Astrocyte of the hippocampus (primary cell): ENCODE measurements around the gene LEFTY1.
A peak's percentile ranks its signal among the peaks of the same experiment; 100 is the strongest.

Source experiments
- DNase-seq: peaks from one replicate; pipeline ENCODE4 v3.0.0; 2011; ENCODE audit warnings: low read depth, low spot score

LEFTY1 gene

DNA sequence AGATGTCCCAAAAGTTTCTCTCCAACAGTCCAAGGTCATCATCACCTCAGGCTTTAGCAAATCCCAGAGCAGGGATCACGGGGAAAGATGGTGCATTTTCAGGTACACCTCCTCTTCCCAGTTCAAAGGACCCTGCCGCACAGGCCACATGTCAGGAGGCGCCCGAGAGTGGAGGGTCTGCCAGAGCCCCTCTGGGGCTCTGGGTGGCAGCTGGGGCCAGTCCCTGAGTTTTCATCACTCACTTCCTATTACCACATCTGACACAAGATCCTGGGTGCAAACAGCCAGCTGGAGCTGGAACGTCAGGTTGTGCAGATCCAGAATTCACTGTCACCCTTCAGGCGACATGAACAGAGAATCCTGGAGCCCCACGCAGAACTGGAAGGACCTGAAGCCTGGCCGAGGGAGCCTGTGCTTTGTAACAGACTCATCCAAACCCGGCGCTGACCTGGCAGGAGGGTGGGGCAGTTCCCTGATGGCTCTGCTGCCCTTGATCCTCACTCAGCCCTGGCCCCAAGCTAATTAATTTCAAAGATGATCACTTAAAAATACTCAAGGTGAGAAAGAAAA, 15.6 kb downstream of the LEFTY1 start:
- DNase-seq, result no peak

- no peak for DNase-seq
Observed at GRCh38 chr1:225872075-225872430, 16.9 kb downstream of the LEFTY1 start.

DNA sequence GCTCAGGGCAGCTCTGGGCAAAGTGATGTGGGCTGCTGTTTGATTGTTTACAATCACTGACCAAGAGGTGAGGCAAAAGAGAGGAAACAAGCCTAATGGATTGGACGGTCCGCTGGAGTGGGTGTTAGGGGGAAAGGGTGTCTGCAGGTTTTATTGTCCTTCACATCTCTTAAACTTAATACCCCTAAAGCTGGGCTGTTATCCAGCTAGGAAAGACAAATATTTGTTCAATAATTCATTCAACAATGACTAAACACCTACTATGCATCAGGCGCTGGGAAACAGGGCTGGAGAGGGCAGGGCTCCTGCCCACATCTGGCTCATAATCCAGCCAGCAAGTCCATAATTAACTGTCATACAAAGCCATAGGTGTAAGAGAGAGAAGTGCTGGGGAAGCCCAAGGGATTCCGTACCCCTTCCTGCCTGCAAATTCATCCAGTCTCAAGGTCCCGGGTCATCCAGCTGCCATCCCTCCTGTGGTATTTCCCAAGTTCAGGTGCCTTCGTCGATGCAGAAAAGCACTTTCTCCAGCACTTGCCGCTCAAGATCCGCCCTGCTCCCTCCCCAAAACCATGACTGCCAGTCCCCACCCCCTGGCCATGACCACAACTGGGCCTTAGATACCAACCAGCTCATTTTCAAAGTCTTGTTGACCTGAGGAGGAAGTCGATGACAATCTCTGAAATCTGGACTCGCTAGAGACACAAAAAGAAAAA, 17.4 kb downstream of the LEFTY1 start:
- DNase-seq, result no peak

DNA sequence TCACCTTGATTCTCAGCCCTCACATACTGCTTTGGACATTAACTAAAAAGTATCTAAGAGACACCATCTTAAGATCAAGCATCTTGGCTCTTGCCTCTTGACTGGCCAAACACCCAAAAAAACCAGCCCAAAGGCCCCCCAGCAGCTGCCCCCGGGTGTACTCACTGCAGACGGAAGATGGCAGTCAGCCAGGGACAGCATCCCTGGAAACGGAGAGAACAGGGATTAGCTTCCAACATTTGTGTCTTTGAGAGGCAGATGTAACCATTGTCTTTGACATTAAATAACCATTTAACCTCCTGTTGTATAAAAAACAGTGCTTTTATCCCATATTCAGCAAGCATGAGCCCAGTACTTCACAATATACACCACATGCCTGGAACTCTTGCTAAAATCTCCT, 18.0 kb downstream of the LEFTY1 start:
- no peak for DNase-seq

DNA sequence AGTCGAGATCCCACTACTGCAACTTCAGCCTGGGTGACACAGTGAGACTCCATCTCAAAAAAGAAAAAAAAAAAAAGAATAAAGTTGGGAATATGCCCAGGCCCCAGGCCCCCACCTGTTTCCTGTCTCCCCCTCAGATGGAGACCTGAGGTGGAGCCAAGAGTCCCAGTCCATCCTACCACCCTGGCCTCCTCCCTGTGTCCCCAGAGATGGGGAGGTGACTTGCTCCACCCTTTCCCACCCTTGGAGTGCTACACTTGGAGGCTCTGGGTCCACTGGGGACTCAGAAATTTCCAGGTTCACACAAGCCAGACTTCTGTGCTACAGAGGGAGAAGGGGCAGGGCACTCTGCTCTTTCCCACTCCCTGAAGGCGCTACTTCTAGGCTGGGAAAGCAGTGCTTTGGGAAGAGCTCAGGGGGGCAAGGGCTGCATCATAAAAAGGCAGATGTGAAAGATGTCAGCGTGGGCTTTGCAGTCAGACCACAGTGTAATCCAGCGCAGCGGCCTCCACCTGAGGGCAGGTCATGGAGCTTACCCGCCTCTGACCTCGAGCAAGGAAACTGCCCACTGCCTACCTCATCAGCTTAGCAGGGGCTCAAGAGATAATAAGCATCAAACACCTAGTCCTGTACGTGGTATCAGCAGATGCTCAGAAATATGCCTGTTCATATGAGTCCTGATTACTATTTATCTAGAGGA, 20.2 kb downstream of the LEFTY1 start:
- no peak for DNase-seq

GRCh38 chr1:225866981-225867380, 22.0 kb downstream of the LEFTY1 start:
- no peak for DNase-seq

- peak; percentile 65 for DNase-seq
Observed at GRCh38 chr1:225866061-225866837, 22.7 kb downstream of the LEFTY1 start.

DNA sequence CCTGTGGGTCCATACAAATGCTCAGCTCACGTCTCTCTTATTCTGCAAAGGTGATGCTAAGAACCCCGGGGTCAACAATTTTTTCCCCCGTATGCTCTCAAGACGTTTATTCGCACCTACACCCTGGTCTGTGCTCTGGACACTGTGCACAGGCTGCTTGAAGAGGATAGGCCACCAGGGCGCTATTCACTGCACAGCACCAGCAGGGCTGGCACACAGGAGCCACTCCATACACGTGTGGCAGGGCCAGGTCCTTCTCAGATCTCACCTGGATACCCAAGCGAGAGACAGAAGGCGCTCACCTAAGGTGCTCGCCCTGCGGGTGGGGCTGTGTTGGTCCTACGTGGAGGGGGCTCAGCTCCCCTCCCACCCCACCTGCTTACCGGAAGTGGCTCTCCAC, 23.4 kb downstream of the LEFTY1 start:
- DNase-seq, result no peak

DNA sequence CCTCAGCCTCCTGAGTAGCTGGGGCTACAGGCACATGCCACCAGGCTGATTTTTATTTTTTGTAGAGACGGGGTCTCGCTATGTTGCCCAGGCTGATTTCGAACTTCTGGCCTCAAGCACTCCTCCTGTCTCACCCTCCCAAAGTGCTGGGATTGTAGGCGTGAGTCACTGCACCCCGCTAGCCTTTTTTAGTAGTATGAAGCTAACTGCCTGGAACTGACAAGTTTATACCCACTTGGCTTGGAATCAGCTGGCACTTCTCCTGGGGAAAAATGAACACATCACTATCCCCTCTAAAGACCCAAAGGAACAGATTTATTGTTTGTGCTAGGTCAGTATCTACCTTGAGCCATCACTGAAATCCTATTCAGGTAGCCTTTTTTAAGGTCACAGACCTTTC, 25.8 kb downstream of the LEFTY1 start:
- peak; percentile 28 for DNase-seq

- no peak for DNase-seq
Observed at GRCh38 chr1:225862581-225862950, 26.4 kb downstream of the LEFTY1 start.

GRCh38 chr1:225861834-225862580, 26.9 kb downstream of the LEFTY1 start:
- no peak for DNase-seq

DNA sequence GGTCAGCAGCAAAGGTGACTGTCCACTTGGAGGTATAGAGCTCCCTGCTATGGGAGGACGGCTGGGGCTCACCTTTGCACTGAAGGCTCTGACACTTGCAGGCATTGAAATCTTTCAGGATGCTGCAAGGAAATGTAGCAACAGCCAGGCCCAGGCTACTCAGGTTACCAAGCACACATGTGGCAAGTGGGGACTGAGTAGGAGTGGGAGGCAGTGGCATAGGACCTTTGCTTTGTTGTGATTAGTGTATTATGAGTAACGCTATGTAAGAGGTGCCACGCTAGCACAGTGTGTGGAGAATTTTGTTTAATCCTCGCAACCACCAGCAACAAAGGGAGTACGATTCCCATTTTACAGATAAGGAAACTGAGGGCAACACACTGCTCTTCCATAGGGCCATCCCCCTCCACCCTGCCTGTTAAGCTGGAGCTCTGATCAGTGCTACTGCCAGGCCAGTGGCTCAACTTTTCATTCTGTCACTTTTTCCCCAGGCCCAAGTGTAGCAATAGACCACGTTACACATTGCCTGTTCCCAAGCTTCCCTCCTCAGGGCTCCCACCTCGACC, 28.0 kb downstream of the LEFTY1 start:
- no peak for DNase-seq

DNA sequence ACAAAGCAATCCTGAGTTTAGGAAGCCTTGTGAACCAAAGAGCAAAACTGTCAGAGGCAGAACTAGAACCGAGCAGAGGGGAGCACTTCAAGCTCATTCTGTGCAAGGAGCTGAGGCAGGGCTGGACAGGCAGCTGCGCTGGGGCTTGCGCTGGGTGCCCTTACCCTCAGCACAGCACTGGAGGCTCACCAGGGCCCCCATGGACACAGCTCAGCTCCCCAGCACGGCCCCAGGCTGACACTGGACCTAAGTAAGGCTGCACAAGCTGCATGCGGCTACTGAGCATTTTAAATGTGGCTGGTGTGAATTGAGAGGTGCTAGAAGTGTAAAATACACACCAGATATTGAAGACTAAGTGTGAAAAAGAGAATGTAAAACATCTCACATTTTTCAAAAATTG, 28.8 kb downstream of the LEFTY1 start:
- DNase-seq, result no peak

GRCh38 chr1:225859151-225859550, 29.8 kb downstream of the LEFTY1 start:
- DNase-seq, result no peak

- no peak for DNase-seq
Observed at GRCh38 chr1:225857256-225857655, 31.7 kb downstream of the LEFTY1 start.

DNA sequence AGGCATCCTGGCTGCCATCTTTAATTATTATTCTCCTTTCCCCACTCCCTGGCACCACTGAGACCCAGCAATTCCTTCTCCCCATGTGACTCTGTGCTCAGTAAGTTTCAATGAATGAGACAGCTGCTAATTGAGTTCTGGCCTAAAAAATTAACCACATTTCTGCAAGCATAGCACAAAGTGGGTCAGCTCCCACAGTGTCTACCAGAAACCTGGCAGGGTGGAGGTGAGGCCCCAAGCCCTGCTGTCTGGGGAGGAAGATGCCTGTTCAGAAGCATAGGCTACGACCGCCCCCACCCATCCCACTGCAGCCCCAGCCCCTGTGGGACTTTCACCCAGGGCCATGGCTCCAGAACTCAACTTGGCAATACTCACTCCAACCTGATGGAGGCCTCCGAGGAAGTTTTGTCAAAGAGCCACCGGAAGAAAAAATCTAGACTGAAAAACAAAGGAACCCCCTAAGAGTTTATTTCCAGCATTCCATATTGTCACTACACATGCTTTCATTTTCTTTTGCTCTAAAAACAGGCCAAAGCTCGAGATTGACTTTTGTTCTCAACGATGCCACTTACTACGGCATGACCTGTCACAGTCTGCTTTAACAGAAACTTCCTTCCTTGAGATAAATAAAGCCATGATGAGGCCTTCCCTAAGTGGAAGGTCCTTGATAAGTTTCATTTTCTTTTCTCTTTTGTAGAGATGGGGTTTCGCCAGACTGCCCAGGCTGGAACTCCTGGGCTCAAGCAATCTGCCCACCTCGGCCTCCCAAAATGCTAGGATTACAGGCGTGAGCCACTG, 33.2 kb downstream of the LEFTY1 start:
- no peak for DNase-seq

DNA sequence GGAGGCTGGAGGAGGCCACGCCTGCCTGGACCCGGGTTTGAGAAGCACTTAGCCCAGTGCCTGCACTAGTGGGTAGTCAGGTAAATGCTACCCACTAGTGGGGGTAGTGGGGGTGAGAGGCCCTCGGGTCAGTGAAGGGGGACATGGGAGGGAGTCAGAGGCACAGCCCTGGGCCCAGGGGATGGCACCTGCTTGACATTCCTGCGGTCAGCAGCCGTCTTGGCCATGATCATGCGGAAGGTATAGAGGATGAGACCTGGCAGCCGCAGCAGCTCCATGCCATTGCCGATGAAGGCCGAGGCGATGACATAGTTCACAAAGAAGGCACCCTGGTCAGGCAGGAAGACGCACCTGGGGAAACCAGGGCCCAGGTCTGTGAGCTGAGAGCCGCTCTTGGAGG, 35.5 kb downstream of the LEFTY1 start:
- no peak for DNase-seq

GRCh38 chr1:225852413-225853124, 36.4 kb downstream of the LEFTY1 start:
- no peak for DNase-seq

DNA sequence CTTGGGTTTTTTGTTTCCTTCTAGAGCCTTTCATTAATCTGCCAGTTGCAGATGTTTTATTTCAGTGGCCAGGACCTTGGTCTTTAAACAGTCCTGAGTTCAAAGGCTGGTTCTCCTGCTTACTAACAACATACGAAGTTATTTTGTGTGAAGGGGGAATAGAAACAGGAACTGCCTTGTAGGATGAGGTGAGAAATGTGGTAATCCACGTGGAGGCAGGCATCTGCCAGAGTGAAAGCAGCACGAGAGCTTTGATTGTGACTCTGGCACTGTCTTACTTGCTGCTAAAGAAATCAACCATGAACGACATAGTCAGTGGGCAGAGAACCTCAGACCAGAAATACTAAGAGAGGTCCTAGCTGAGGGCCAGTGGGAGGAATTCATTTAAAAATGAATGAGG, 37.1 kb downstream of the LEFTY1 start:
- no peak for DNase-seq

GRCh38 chr1:225850370-225850769, 38.6 kb downstream of the LEFTY1 start:
- no peak for DNase-seq
